ENCODE measurements around the gene TECPR1.

Gene TECPR1

GRCh38 chr7:98251601-98252424 lies at the start of gene TECPR1:
TECPR1 (minus strand) TSS chr7:98252232; CDS start chr7:98246146, 6,086 bp downstream.
- DNase-seq, result peak; percentile 87

GRCh38 chr7:98300595-98301372 lies 48.8 kb upstream of the TECPR1 start:
- DNase-seq, result no peak

GRCh38 chr7:98297626-98298286 lies 45.7 kb upstream of the TECPR1 start:
- DNase-seq, result no peak

GRCh38 chr7:98296833-98297232 lies 44.8 kb upstream of the TECPR1 start:
- DNase-seq, result no peak

GRCh38 chr7:98295467-98296192 lies 43.6 kb upstream of the TECPR1 start:
- no peak for DNase-seq

GRCh38 chr7:98294798-98295382 lies 42.9 kb upstream of the TECPR1 start:
- DNase-seq, result peak; percentile 30

- no peak for DNase-seq
Measured at GRCh38 chr7:98294326-98294725, 42.3 kb upstream of the TECPR1 start.

GRCh38 chr7:98293746-98294145 lies 41.7 kb upstream of the TECPR1 start:
- no peak for DNase-seq

- no peak for DNase-seq
Measured at GRCh38 chr7:98293265-98293664, 41.2 kb upstream of the TECPR1 start.

GRCh38 chr7:98291717-98292116 lies 39.7 kb upstream of the TECPR1 start:
- DNase-seq, result no peak

- DNase-seq, result no peak
Measured at GRCh38 chr7:98289333-98289875, 37.4 kb upstream of the TECPR1 start.

- no peak for DNase-seq
Measured at GRCh38 chr7:98288064-98288823, 36.2 kb upstream of the TECPR1 start.

- no peak for DNase-seq
Measured at GRCh38 chr7:98287486-98287959, 35.5 kb upstream of the TECPR1 start.

GRCh38 chr7:98286701-98287485 lies 34.9 kb upstream of the TECPR1 start:
- DNase-seq, result no peak

GRCh38 chr7:98286093-98286539 lies 34.1 kb upstream of the TECPR1 start:
- DNase-seq, result no peak

- no peak for DNase-seq
Measured at GRCh38 chr7:98285157-98286092, 33.4 kb upstream of the TECPR1 start.

- DNase-seq, result no peak
Measured at GRCh38 chr7:98284335-98285036, 32.5 kb upstream of the TECPR1 start.

- no peak for DNase-seq
Measured at GRCh38 chr7:98283887-98284222, 31.8 kb upstream of the TECPR1 start.
